ENCODE measurements around the gene COMT.

DNA sequence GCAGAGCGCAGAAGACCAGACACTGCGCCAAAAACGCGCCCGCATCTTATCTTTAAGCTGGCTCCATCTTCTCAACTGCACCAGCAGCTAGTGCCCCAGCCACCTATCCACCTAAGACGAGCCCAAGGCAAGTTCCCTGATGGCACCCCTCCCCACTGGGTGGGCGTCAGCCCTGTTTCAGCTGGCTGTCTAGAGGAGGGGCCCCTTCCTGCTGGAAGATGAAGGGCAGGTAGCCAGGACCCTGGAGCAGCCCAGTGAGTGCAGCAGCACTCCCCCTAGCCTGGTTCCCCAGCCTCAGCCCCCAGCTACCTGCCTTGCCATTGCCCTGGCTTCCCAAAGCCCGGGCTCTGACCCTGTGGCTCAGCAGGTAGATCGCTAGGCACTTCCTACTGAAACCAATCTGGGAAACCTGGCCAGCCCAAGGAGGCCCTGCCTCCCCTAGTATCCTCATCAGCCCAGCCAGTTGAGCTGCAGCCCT, 46.8 kb downstream of the COMT start:
- TF ChIP-seq, protein P1, sequence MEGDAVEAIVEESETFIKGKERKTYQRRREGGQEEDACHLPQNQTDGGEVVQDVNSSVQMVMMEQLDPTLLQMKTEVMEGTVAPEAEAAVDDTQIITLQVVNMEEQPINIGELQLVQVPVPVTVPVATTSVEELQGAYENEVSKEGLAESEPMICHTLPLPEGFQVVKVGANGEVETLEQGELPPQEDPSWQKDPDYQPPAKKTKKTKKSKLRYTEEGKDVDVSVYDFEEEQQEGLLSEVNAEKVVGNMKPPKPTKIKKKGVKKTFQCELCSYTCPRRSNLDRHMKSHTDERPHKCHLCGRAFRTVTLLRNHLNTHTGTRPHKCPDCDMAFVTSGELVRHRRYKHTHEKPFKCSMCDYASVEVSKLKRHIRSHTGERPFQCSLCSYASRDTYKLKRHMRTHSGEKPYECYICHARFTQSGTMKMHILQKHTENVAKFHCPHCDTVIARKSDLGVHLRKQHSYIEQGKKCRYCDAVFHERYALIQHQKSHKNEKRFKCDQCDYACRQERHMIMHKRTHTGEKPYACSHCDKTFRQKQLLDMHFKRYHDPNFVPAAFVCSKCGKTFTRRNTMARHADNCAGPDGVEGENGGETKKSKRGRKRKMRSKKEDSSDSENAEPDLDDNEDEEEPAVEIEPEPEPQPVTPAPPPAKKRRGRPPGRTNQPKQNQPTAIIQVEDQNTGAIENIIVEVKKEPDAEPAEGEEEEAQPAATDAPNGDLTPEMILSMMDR (IDR thresholded peaks at IDR 0.05), result no peak
- no peak for TF ChIP-seq EP300 (IDR thresholded peaks at IDR 0.05)

Measured in ovary (tissue), 3 donors.